Brain microvascular endothelial cell (primary cell): ENCODE data around the gene TMEM178A.
A peak's percentile ranks its signal among the peaks of the same experiment; 100 is the strongest.

Source experiments
- DNase-seq: peaks from one replicate; pipeline ENCODE4 v3.0.0-alpha.2; 2020
- H3K27ac ChIP-seq: fragments of 250-450 bp; sonication (Bioruptor Pico); 2 replicates; pipeline ENCODE4 v1.5.1; 2020; ENCODE audit warnings: mild to moderate bottlenecking, moderate library complexity
- H3K27me3 ChIP-seq: fragments of 250-450 bp; sonication (Bioruptor Pico); replicated peaks from 2 replicates; pipeline ENCODE4 v1.5.1; 2020; ENCODE audit warnings: mild to moderate bottlenecking
- H3K36me3 ChIP-seq: fragments of 250-450 bp; sonication (Bioruptor Pico); replicated peaks from 2 replicates; pipeline ENCODE4 v1.5.1; 2020; ENCODE audit warnings: mild to moderate bottlenecking
- H3K4me3 ChIP-seq: 2 replicates; pipeline ENCODE4 v1.5.1; 2011; ENCODE audit warnings: low read depth, mild to moderate bottlenecking, control low read depth, low read length, moderate library complexity
- in situ Hi-C: cut with HindIII; loops from 2 replicates; pipeline ENCODE4 v1.10.0; 2017; ENCODE audit warnings: low sequenced_read_pairs, low pct_ligation_motif_present
- TF ChIP-seq, protein P1 (sequence below): IDR thresholded peaks from 2 replicates; pipeline ENCODE4 v1.5.1; 2011; ENCODE audit warnings: low read depth, mild to moderate bottlenecking, moderate library complexity, low read length, control low read depth, inconsistent platforms; ENCODE audit errors: missing control alignments

The TMEM178A gene

DNA sequence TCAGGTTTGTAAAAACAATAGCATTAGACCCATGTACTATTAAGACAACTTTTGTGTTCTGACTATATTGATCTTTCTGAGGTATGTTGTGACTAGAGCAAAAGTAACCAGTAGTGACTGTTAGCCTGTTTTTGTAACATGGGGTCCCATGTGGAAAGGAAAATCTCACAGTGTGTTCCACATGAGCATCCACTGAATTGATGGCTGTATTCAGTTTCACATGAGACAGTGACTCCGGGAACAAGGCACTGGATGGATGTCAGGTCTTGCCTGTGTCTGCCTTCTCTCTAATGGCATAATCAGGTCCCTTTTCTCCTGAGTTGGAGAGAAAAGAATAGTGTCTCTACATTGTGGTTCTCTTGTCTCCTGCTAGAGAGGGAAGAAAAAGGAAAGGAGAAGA is 27.5 kb downstream of the TMEM178A start:
- TF ChIP-seq, protein P1, sequence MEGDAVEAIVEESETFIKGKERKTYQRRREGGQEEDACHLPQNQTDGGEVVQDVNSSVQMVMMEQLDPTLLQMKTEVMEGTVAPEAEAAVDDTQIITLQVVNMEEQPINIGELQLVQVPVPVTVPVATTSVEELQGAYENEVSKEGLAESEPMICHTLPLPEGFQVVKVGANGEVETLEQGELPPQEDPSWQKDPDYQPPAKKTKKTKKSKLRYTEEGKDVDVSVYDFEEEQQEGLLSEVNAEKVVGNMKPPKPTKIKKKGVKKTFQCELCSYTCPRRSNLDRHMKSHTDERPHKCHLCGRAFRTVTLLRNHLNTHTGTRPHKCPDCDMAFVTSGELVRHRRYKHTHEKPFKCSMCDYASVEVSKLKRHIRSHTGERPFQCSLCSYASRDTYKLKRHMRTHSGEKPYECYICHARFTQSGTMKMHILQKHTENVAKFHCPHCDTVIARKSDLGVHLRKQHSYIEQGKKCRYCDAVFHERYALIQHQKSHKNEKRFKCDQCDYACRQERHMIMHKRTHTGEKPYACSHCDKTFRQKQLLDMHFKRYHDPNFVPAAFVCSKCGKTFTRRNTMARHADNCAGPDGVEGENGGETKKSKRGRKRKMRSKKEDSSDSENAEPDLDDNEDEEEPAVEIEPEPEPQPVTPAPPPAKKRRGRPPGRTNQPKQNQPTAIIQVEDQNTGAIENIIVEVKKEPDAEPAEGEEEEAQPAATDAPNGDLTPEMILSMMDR = no peak
- Histone ChIP-seq H3K27me3 (no peaks in the 10 kb centered on the region), H3K4me3 (no peak overlapping the region), H3K27ac (no peak overlapping the region), H3K36me3 (no peaks in the 10 kb centered on the region)
- in situ Hi-C loops = no loop called here
- DNase-seq = no peak

GRCh38 chr2:39696101-39696553 is 30.4 kb downstream of the TMEM178A start:
- TF ChIP-seq, protein P1 = no peak
- in situ Hi-C loops = no loop called here
- Histone ChIP-seq H3K27me3 (no peaks in the 10 kb centered on the region), H3K27ac (peak overlapping the region; percentile 78), H3K36me3 (no peaks in the 10 kb centered on the region), H3K4me3 (no peak overlapping the region)
- peak; percentile 92 for DNase-seq

GRCh38 chr2:39696838-39697237 is 31.1 kb downstream of the TMEM178A start:
- peak; percentile 74 for DNase-seq
- Histone ChIP-seq H3K36me3 (no peaks in the 10 kb centered on the region), H3K27me3 (no peaks in the 10 kb centered on the region), H3K27ac (peak overlapping the region; percentile 78), H3K4me3 (no peak overlapping the region)
- TF ChIP-seq, protein P1 = peak; percentile 12
- in situ Hi-C loops = no loop called here

DNA sequence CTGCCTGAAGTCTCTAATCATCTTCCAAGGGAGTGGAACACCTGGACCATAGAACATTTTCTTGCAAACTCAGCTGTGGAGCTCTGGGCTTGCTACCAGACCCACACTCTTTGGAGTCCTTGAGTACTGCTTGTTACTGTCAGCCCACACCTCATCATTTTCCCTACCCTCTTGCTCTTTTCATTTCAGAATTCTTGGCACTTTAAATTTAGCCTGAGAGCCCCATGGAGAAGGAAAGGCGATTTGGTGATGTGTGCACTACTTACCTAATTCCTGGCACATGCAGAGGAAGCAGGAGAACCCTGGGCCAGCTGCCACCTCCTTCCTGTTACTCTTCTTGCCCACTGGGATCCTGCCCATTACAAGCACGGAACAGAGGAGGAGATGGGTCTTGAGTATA is 31.7 kb downstream of the TMEM178A start:
- no peak for DNase-seq
- TF ChIP-seq, protein P1 = no peak
- no peaks in the 10 kb centered on the region for H3K27me3 ChIP-seq
- H3K4me3 ChIP-seq = no peak overlapping the region
- in situ Hi-C loops = no loop called here
- H3K36me3 ChIP-seq = no peaks in the 10 kb centered on the region
- no peak overlapping the region for H3K27ac ChIP-seq

DNA sequence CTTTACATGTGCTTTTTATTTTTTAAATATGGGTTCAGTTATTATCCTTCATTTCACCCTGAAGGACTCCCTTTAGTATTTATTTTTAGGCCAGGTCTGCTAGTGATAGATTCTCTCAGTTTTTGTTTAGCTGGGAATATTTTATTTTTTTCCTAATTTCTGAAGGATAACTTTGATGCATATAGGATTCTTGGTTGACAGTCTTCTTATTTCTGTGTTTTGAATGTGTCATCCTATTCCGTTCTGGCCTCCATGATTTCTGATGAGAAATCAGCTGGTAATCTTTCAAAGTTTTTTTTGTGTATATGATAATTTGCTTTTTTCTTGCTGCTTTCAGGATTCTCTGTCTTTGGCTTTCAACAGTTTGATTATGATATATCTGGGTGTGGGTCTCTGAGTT is 35.4 kb downstream of the TMEM178A start:
- TF ChIP-seq, protein P1 = no peak
- DNase-seq = no peak
- H3K27me3 ChIP-seq = no peaks in the 10 kb centered on the region
- H3K27ac ChIP-seq = no peak overlapping the region
- H3K36me3 ChIP-seq = no peaks in the 10 kb centered on the region
- H3K4me3 ChIP-seq = no peak overlapping the region
- in situ Hi-C loops = no loop called here

DNA sequence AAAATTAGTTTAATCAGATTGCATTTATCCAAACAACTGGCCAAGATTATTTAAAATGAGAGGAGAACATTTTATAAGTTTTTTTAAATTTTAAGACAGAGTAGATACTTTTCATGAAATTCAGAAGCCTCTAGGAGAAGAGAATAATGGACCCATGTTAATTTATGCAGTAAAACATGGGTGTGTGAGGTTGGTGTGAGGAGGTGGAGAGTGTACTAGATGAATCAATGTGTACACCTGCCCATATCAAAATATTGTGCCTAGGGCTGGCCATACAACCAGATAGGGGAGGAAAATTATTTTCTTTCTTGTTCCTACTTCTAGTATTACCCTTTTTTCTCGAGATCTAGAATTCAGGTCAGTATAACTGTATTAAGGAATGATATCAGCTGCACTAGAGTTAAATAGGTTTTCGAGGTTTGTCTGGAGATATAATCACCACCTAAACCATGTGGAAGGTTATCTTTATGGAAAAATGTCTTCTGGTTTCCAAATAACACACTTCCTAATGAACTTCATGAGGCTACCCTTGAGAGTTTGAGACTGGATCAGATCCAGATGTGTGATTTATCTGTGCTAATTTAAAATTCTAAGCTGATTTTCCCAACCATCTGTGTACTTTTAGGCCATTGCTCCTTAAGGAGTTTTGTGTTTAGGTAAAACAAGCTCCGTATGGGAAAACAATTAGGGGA is 37.6 kb downstream of the TMEM178A start:
- no peak for DNase-seq
- no peak overlapping the region for H3K4me3 ChIP-seq
- H3K27ac ChIP-seq = no peak overlapping the region
- no peaks in the 10 kb centered on the region for H3K27me3 ChIP-seq
- no peaks in the 10 kb centered on the region for H3K36me3 ChIP-seq
- TF ChIP-seq, protein P1 = no peak
- in situ Hi-C loops = no loop called here
